ENCODE results near the gene RAB20. TPM values are rescaled to one million over a fixed set of nuclear protein-coding genes. Genes with fewer than 3 reads are reported as not detected.

The RAB20 gene
- polyA plus RNA-seq, 1 donor (not counting 4 experiments of a cell fraction or from before 2014, with no cell fraction given): 4.3 TPM

DNA sequence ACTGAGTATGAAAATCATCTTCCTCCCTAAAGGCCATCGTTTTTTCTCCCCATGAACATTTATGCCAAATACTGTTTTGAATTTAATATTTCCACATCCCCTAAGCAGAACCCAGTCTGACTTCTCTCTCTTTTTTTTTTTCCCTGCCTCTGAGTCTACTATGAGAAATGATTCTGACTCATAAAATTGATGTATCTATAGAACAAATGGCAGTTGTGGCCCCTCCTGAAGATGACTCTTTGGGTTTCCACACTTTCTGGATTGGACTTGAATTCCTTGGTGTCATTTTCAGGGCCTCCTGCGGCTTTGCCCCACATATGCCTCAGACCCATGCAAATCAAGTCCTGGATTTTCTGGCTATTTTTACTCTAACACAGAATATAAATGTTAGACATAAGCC is 31.1 kb upstream of the RAB20 start:
- H3K4me2 ChIP-seq (ENCODE audit: control insufficient read depth, extremely low read depth, insufficient read depth, low read depth, low read length): no peak overlapping the region
- dilution Hi-C loops (cut with MboI; ENCODE audit: extremely low pct_ligation_motif_present, low sequenced_read_pairs): no loop called here
- H3K4me3 ChIP-seq (ENCODE audit: control insufficient read depth in 2 of 3, extremely low read depth in 1 of 3, insufficient read depth in 2 of 3, low read depth in 1 of 3, low read length in 3 of 3): no peak overlapping the region
- no peak overlapping the region for H2AFZ ChIP-seq (ENCODE audit: control insufficient read depth, low read length)
- H3K9me3 ChIP-seq (ENCODE audit: control insufficient read depth, low read depth, low read length): no peaks in the 10 kb centered on the region
- H3K9me1 ChIP-seq (ENCODE audit: control insufficient read depth, extremely low read depth, insufficient read depth, low read length): no peaks in the 10 kb centered on the region
- no peaks in the 10 kb centered on the region for H3K36me3 ChIP-seq (ENCODE audit: control insufficient read depth in 2 of 2, extremely low read depth in 1 of 2, insufficient read depth in 2 of 2, low read length in 2 of 2)
- peaks cover 27% of the 10 kb centered on the region for H3K4me1 ChIP-seq (ENCODE audit: control insufficient read depth, extremely low read depth, insufficient read depth, low read length)
- FAIRE-seq (no peak), DNase-seq (ENCODE audit: low read depth, low spot score) (no peak)
- no peaks in the 10 kb centered on the region for H3K27me3 ChIP-seq (ENCODE audit: control insufficient read depth, extremely low read depth, insufficient read depth, low read length)
- H3K79me2 ChIP-seq (ENCODE audit: control insufficient read depth, insufficient read depth, low read length): no peaks in the 10 kb centered on the region
- H3K27ac ChIP-seq (ENCODE audit: control insufficient read depth, insufficient read depth, low read length): peak overlapping the region; percentile 31
- H4K20me1 ChIP-seq (ENCODE audit: control insufficient read depth, extremely low read depth, insufficient read depth, low read length): no peaks in the 10 kb centered on the region
- TF ChIP-seq, protein P1, sequence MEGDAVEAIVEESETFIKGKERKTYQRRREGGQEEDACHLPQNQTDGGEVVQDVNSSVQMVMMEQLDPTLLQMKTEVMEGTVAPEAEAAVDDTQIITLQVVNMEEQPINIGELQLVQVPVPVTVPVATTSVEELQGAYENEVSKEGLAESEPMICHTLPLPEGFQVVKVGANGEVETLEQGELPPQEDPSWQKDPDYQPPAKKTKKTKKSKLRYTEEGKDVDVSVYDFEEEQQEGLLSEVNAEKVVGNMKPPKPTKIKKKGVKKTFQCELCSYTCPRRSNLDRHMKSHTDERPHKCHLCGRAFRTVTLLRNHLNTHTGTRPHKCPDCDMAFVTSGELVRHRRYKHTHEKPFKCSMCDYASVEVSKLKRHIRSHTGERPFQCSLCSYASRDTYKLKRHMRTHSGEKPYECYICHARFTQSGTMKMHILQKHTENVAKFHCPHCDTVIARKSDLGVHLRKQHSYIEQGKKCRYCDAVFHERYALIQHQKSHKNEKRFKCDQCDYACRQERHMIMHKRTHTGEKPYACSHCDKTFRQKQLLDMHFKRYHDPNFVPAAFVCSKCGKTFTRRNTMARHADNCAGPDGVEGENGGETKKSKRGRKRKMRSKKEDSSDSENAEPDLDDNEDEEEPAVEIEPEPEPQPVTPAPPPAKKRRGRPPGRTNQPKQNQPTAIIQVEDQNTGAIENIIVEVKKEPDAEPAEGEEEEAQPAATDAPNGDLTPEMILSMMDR (optimal IDR thresholded peaks at IDR 0.05 in 1 of 3, IDR thresholded peaks at IDR 0.05 in 1 of 3, conservative IDR thresholded peaks at IDR 0.05 in 1 of 3; ENCODE audit: extremely low read depth in 1 of 3, insufficient read depth in 2 of 3, low read length in 3 of 3): no peak
- no peak for TF ChIP-seq EZH2 (IDR thresholded peaks at IDR 0.05; ENCODE audit: low read length)
- no peak overlapping the region for H3K9ac ChIP-seq (ENCODE audit: control insufficient read depth, extremely low read depth, insufficient read depth, low read length)

DNA sequence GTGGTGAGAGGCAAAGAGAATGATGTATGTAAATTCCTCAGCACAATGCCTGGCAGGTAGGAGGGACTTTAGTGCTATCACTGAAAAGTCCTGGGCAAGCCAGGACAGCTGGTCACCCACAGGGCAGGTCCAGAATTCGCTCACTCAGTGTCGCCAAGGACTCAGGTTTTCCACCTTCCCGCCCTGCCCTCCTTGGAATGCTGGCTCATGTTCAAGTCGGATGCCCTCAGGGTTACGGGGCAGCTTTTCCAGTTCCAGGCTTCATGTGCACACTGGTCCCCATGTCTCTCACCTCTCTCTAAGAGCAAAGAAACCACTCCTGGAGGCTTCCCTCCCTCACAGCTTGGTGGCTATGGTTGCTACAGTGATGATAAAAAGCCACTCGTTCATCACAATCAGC is 29.1 kb upstream of the RAB20 start:
- peak overlapping the region; percentile 56 for H3K4me2 ChIP-seq (ENCODE audit: control insufficient read depth, extremely low read depth, insufficient read depth, low read depth, low read length)
- peak; percentile 66 for DNase-seq (ENCODE audit: low read depth, low spot score)
- H3K79me2 ChIP-seq (ENCODE audit: control insufficient read depth, insufficient read depth, low read length): no peaks in the 10 kb centered on the region
- no peaks in the 10 kb centered on the region for H3K36me3 ChIP-seq (ENCODE audit: control insufficient read depth in 2 of 2, extremely low read depth in 1 of 2, insufficient read depth in 2 of 2, low read length in 2 of 2)
- no peak overlapping the region for H3K9ac ChIP-seq (ENCODE audit: control insufficient read depth, extremely low read depth, insufficient read depth, low read length)
- H4K20me1 ChIP-seq (ENCODE audit: control insufficient read depth, extremely low read depth, insufficient read depth, low read length): no peaks in the 10 kb centered on the region
- dilution Hi-C loops (cut with MboI; ENCODE audit: extremely low pct_ligation_motif_present, low sequenced_read_pairs): no loop called here
- no peaks in the 10 kb centered on the region for H3K9me3 ChIP-seq (ENCODE audit: control insufficient read depth, low read depth, low read length)
- no peaks in the 10 kb centered on the region for H3K27me3 ChIP-seq (ENCODE audit: control insufficient read depth, extremely low read depth, insufficient read depth, low read length)
- H3K4me1 ChIP-seq (ENCODE audit: control insufficient read depth, extremely low read depth, insufficient read depth, low read length): peaks cover 18% of the 10 kb centered on the region
- H3K9me1 ChIP-seq (ENCODE audit: control insufficient read depth, extremely low read depth, insufficient read depth, low read length): no peaks in the 10 kb centered on the region
- no peak overlapping the region for H3K27ac ChIP-seq (ENCODE audit: control insufficient read depth, insufficient read depth, low read length)
- peak; percentile 94 for FAIRE-seq
- TF ChIP-seq, protein P1 (optimal IDR thresholded peaks at IDR 0.05 in 1 of 3, IDR thresholded peaks at IDR 0.05 in 1 of 3, conservative IDR thresholded peaks at IDR 0.05 in 1 of 3; ENCODE audit: extremely low read depth in 1 of 3, insufficient read depth in 2 of 3, low read length in 3 of 3): no peak
- TF ChIP-seq EZH2 (IDR thresholded peaks at IDR 0.05; ENCODE audit: low read length): no peak
- no peak overlapping the region for H3K4me3 ChIP-seq (ENCODE audit: control insufficient read depth in 2 of 3, extremely low read depth in 1 of 3, insufficient read depth in 2 of 3, low read depth in 1 of 3, low read length in 3 of 3)
- H2AFZ ChIP-seq (ENCODE audit: control insufficient read depth, low read length): peak overlapping the region; percentile 49

All from keratinocyte (primary cell).